ENCODE data around the gene MYH3.

- TF ChIP-seq CTCF (IDR thresholded peaks at IDR 0.05): no peak
- no peak for TF ChIP-seq ELF4 (CRISPR knock-in tag; IDR thresholded peaks at IDR 0.05; ENCODE audit: low read depth)
- no peak for TF ChIP-seq TCF7 (CRISPR knock-in tag; IDR thresholded peaks at IDR 0.05; ENCODE audit: low read depth)
- no peak for TF ChIP-seq ZNF232 (CRISPR knock-in tag; IDR thresholded peaks at IDR 0.05)
- no peak for TF ChIP-seq ZNF219 (CRISPR knock-in tag; IDR thresholded peaks at IDR 0.05; ENCODE audit: borderline replicate concordance)
- TF ChIP-seq ZNF281 (CRISPR knock-in tag; IDR thresholded peaks at IDR 0.05): no peak
- TF ChIP-seq E2F4 (CRISPR knock-in tag; IDR thresholded peaks at IDR 0.05; ENCODE audit: borderline replicate concordance, low read depth): no peak
- TF ChIP-seq NFYB (CRISPR knock-in tag; conservative IDR thresholded peaks at IDR 0.05; ENCODE audit: low read depth): no peak
- no peak for TF ChIP-seq OVOL2 (CRISPR knock-in tag; IDR thresholded peaks at IDR 0.05; ENCODE audit: borderline replicate concordance)
- TF ChIP-seq SP1 (CRISPR knock-in tag; conservative IDR thresholded peaks at IDR 0.05): no peak
Measured at GRCh38 chr17:10663231-10663630, 6.1 kb upstream of the MYH3 start.

Measured in WTC11 (cell line).